K562 (cell line): ENCODE results near the gene FASTKD1. TPM values are rescaled to one million over a fixed set of nuclear protein-coding genes. Genes with fewer than 3 reads are reported as not detected.

Experiments
- BRD9 ChIP-seq: fragments of 450-650 bp; IDR thresholded peaks from 2 replicates; pipeline ENCODE4 v1.6.1; 2018; ENCODE audit warnings: low read depth; ENCODE audit not compliant: partially characterized antibody
- ELF1 ChIP-seq: fragments of 200-800 bp; sonication (Bioruptor generic); IDR thresholded peaks from 2 replicates; pipeline ENCODE4 v1.6.1; 2016; ENCODE audit warnings: missing genetic modification characterization, missing compliant biosample characterization
- FUS ChIP-seq: fragments of 200-400 bp; formaldehyde crosslinking; optimal IDR thresholded peaks from 2 replicates; pipeline ENCODE3; 2017; ENCODE audit warnings: low read depth, low read length
- HMGXB4 ChIP-seq: sonication (generic); formaldehyde crosslinking; IDR thresholded peaks from 2 replicates; pipeline ENCODE4 v1.8.1; 2023; ENCODE audit warnings: mild to moderate bottlenecking, missing genetic modification reagents
- JUND ChIP-seq, 2 experiments: IDR thresholded peaks; 2 replicates in 1 of 2; 3 replicates in 1 of 2; pipeline ENCODE4 v1.6.1; 2011; ENCODE audit warnings: borderline replicate concordance in 2 of 2, low read depth in 2 of 2, low read length in 2 of 2, improper control_type of control experiment in 1 of 2, missing biosample characterization in 1 of 2, missing genetic modification characterization in 1 of 2, missing genetic modification reagents in 1 of 2
- LEF1 ChIP-seq: fragments of 450-650 bp; IDR thresholded peaks from 2 replicates; pipeline ENCODE4 v1.6.1; 2016; ENCODE audit warnings: mild to moderate bottlenecking
- MAZ ChIP-seq, 2 experiments: fragments of 450-650 bp in 1 of 2; sonication (generic) in 1 of 2; formaldehyde crosslinking; IDR thresholded peaks in 1 of 2; conservative IDR thresholded peaks in 1 of 2; 2 replicates each; pipeline versions ENCODE4 v1.4.0 to v1.5.0; 2020; ENCODE audit warnings: mild to moderate bottlenecking in 1 of 2, missing genetic modification reagents in 1 of 2
- MLLT1 ChIP-seq, 2 experiments: fragments of 450-650 bp; IDR thresholded peaks; 2 replicates each; pipeline ENCODE4 v1.6.1; 2016
- MTA3 ChIP-seq: fragments of 450-650 bp; formaldehyde crosslinking; IDR thresholded peaks from 2 replicates; pipeline ENCODE4 v1.6.1; 2017; ENCODE audit warnings: mild to moderate bottlenecking, borderline replicate concordance
- NELFE ChIP-seq: IDR thresholded peaks from 2 replicates; pipeline ENCODE4 v1.6.1; 2011; ENCODE audit warnings: mild to moderate bottlenecking; ENCODE audit not compliant: insufficient read depth, insufficient read length
- PCBP1 ChIP-seq: fragments of 200-400 bp; formaldehyde crosslinking; IDR thresholded peaks from 2 replicates; pipeline ENCODE4 v1.6.1; 2018; ENCODE audit warnings: mild to moderate bottlenecking, low read depth, low read length; ENCODE audit not compliant: poor library complexity, severe bottlenecking
- PHTF2 ChIP-seq: fragments of 250-450 bp; sonication (Bioruptor Pico); IDR thresholded peaks from 2 replicates; pipeline ENCODE4 v1.5.0; 2021; ENCODE audit warnings: mild to moderate bottlenecking
- PKNOX1 ChIP-seq: fragments of 450-650 bp; IDR thresholded peaks from 2 replicates; pipeline ENCODE4 v1.6.1; 2016
- POLR2G ChIP-seq: fragments of 200-400 bp; formaldehyde crosslinking; IDR thresholded peaks from 2 replicates; pipeline ENCODE4 v1.6.1; 2017; ENCODE audit warnings: low read depth, mild to moderate bottlenecking, antibody characterized with exemption, low read length, moderate library complexity
- PURB ChIP-seq: sonication (generic); formaldehyde crosslinking; IDR thresholded peaks from 2 replicates; pipeline ENCODE4 v1.9.0; 2021; ENCODE audit warnings: low read depth, mild to moderate bottlenecking, missing genetic modification reagents
- SIN3B ChIP-seq: fragments of 450-650 bp; IDR thresholded peaks from 2 replicates; pipeline ENCODE4 v1.6.1; 2017; ENCODE audit warnings: low read depth, mild to moderate bottlenecking, moderate library complexity
- SMARCC2 ChIP-seq: fragments of 450-650 bp; IDR thresholded peaks from 2 replicates; pipeline ENCODE4 v1.6.1; 2017; ENCODE audit warnings: antibody characterized with exemption, moderate library complexity, mild to moderate bottlenecking, low read depth
- SRSF7 ChIP-seq: fragments of 200-400 bp; formaldehyde crosslinking; optimal IDR thresholded peaks from 2 replicates; pipeline ENCODE3; 2017; ENCODE audit warnings: mild to moderate bottlenecking, low read depth, low read length
- TFAM ChIP-seq: fragments of 250-450 bp; sonication (Bioruptor Pico); conservative IDR thresholded peaks from 2 replicates; pipeline ENCODE4 v1.5.0; 2021; ENCODE audit warnings: mild to moderate bottlenecking, moderate library complexity
- ZBTB33 ChIP-seq: sonication (generic); formaldehyde crosslinking; IDR thresholded peaks from 2 replicates; pipeline ENCODE4 v1.8.1; 2023; ENCODE audit warnings: mild to moderate bottlenecking, missing genetic modification reagents
- ZNF134 ChIP-seq: fragments of 250-450 bp; sonication (Bioruptor Pico); conservative IDR thresholded peaks from 2 replicates; pipeline ENCODE4 v1.4.0; 2020
- ZNF23 ChIP-seq: fragments of 250-450 bp; sonication (Bioruptor Pico); IDR thresholded peaks from 2 replicates; pipeline ENCODE4 v1.4.0; 2020; ENCODE audit warnings: mild to moderate bottlenecking
- ZNF511 ChIP-seq: sonication (generic); formaldehyde crosslinking; IDR thresholded peaks from 2 replicates; pipeline ENCODE4 v1.8.0; 2022; ENCODE audit warnings: mild to moderate bottlenecking, missing genetic modification reagents
- polyA plus RNA-seq, 8 experiments: library from polyadenylated mRNA; depleted of rRNA in 4 of 8; stranded (reverse) in 5 of 8; unstranded in 3 of 8; fragments of >200 nt; fragmentation: Nextera tagmentation in 2 of 8; fragmentation: Illumina TruSeq in 1 of 8; extraction: Ambion mirVana in 2 of 8; extraction: Trizol in 1 of 8; gene quantifications; 2 replicates each; pipeline versions ENCODE4 v1.2.1 to v1.2.3, GENCODE V29; 2011 to 2014; ENCODE audit warnings: inconsistent platforms in 1 of 8, missing spikeins in 1 of 8
- total RNA-seq, 7 experiments: library from RNA; depleted of rRNA in 6 of 7; stranded (reverse); fragments of >200 nt in 6 of 7; fragmentation: Illumina TruSeq in 2 of 7; extraction: Trizol in 2 of 7; gene quantifications; 2 replicates each; pipeline versions ENCODE4 v1.2.1 to v1.2.3, GENCODE V29; 2011 to 2021; ENCODE audit warnings: low replicate concordance in 1 of 7

Gene FASTKD1
- total and polyA plus RNA-seq, 9 of the 15 experiments (the other 6 are each of a cell fraction or from before 2014, with no cell fraction given), result 63.5 to 134 (median 119) TPM

GRCh38 chr2:169507698-169508097 is 66.0 kb downstream of the FASTKD1 start (continued):
- TF ChIP-seq LEF1 (no peak), POLR2G (no peak), ELF1 (tag) (no peak), MAZ (CRISPR knock-in tag; conservative IDR thresholded peaks at IDR 0.05 in 1 of 2, IDR thresholded peaks at IDR 0.05 in 1 of 2) (no peak), JUND (IDR thresholded peaks at IDR 0.05; ENCODE audit: borderline replicate concordance, low read depth, low read length) (peak; percentile 82), JUND (tag; IDR thresholded peaks at IDR 0.05; ENCODE audit: borderline replicate concordance, low read depth, low read length) (peak; percentile 65; the same call in 2 of the 3 replicates), ZNF23 (CRISPR knock-in tag) (no peak), PURB (no peak), SIN3B (no peak), NELFE (no peak), SMARCC2 (peak; percentile 67), PCBP1 (no peak), TFAM (CRISPR knock-in tag) (no peak), BRD9 (no peak), HMGXB4 (no peak), PHTF2 (no peak), MTA3 (no peak), ZNF134 (CRISPR knock-in tag) (no peak), SRSF7 (no peak), ZBTB33 (CRISPR knock-in tag) (no peak), MLLT1 (IDR thresholded peaks at IDR 0.05) (no peak), FUS (no peak), PKNOX1 (peak; percentile 53), ZNF511 (CRISPR knock-in tag) (no peak)
